GM12878 (cell line): ENCODE results near the gene HMGCL. TPM values are rescaled to one million over a fixed set of nuclear protein-coding genes. Genes with fewer than 3 reads are reported as not detected.
A peak's percentile ranks its signal among the peaks of the same experiment; 100 is the strongest.

Experiments used
- BCL3 ChIP-seq: IDR thresholded peaks from 2 replicates; pipeline ENCODE4 v1.6.1; 2011; ENCODE audit warnings: borderline replicate concordance, low read depth, mild to moderate bottlenecking, moderate library complexity, low read length; ENCODE audit not compliant: insufficient read depth, poor library complexity, severe bottlenecking
- CREB1 ChIP-seq: IDR thresholded peaks from 2 replicates; pipeline ENCODE4 v1.6.1; 2012; ENCODE audit warnings: low read depth, mild to moderate bottlenecking, inconsistent platforms
- CUX1 ChIP-seq: IDR thresholded peaks from 2 replicates; pipeline ENCODE4 v1.6.1; 2012; ENCODE audit warnings: improper control_type of control experiment, low read depth, low read length; ENCODE audit not compliant: insufficient replicate concordance
- ETV6 ChIP-seq, 2 experiments: fragments of 450-650 bp in 1 of 2; IDR thresholded peaks in 1 of 2; conservative IDR thresholded peaks in 1 of 2; 2 replicates each; pipeline ENCODE4 v1.6.1; 2014; ENCODE audit warnings: antibody characterized with exemption in 1 of 2, borderline replicate concordance in 1 of 2, low read depth in 1 of 2, mild to moderate bottlenecking in 1 of 2, moderate library complexity in 1 of 2
- MAX ChIP-seq: IDR thresholded peaks from 2 replicates; pipeline ENCODE4 v1.6.1; 2012; ENCODE audit warnings: low read depth, low read length, improper control_type of control experiment
- NR2C1 ChIP-seq: fragments of 450-650 bp; IDR thresholded peaks from 2 replicates; pipeline ENCODE4 v1.6.1; 2017; ENCODE audit warnings: antibody characterized with exemption, mild to moderate bottlenecking, moderate library complexity
- SIX5 ChIP-seq: IDR thresholded peaks from 2 replicates; pipeline ENCODE4 v1.6.1; 2011; ENCODE audit warnings: mild to moderate bottlenecking, low read depth, low read length, moderate library complexity; ENCODE audit not compliant: severe bottlenecking
- SPI1 ChIP-seq: IDR thresholded peaks from 2 replicates; pipeline ENCODE4 v1.6.1; 2011; ENCODE audit warnings: low read depth, mild to moderate bottlenecking, low read length, moderate library complexity, borderline replicate concordance; ENCODE audit not compliant: insufficient read depth
- TBL1XR1 ChIP-seq: IDR thresholded peaks from 2 replicates; pipeline ENCODE4 v1.6.1; 2012; ENCODE audit warnings: low read depth, low read length, improper control_type of control experiment
- TCF7 ChIP-seq: IDR thresholded peaks from 2 replicates; pipeline ENCODE4 v1.6.1; 2014; ENCODE audit warnings: antibody characterized with exemption, borderline replicate concordance
- YY1 ChIP-seq: IDR thresholded peaks from 2 replicates; pipeline ENCODE4 v1.6.1; 2011; ENCODE audit warnings: low read depth, mild to moderate bottlenecking, low read length
- ZBTB33 ChIP-seq: fragments of 450-650 bp; IDR thresholded peaks from 2 replicates; pipeline ENCODE4 v1.6.1; 2017; ENCODE audit warnings: mild to moderate bottlenecking
- ZNF384 ChIP-seq: IDR thresholded peaks from 2 replicates; pipeline ENCODE4 v1.6.1; 2012; ENCODE audit warnings: low read depth, mild to moderate bottlenecking, low read length, improper control_type of control experiment, borderline replicate concordance
- ZNF687 ChIP-seq: fragments of 450-650 bp; IDR thresholded peaks from 2 replicates; pipeline ENCODE4 v1.6.1; 2017; ENCODE audit warnings: mild to moderate bottlenecking, moderate library complexity
- polyA plus RNA-seq, 11 experiments: library from polyadenylated mRNA; depleted of rRNA in 4 of 11; unstranded in 6 of 11; stranded (reverse) in 5 of 11; fragments of >200 nt; fragmentation: Nextera tagmentation in 4 of 11; fragmentation: Illumina TruSeq in 1 of 11; extraction: Ambion mirVana in 4 of 11; extraction: Trizol in 1 of 11; gene quantifications; 1 replicate in 1 of 11; 2 replicates in 10 of 11; pipeline versions ENCODE4 v1.2.1 to v1.2.3, GENCODE V29; 2011 to 2016; ENCODE audit warnings: inconsistent platforms in 2 of 11, missing spikeins in 2 of 11, low read depth in 1 of 11
- total RNA-seq, 4 experiments: library from RNA; depleted of rRNA in 3 of 4; stranded (reverse); fragments of >200 nt in 3 of 4; fragmentation: Illumina TruSeq in 1 of 4; extraction: Trizol in 1 of 4; gene quantifications; 2 replicates each; pipeline versions ENCODE4 v1.2.1 to v1.2.3, GENCODE V29; 2013 to 2021

HMGCL gene
- total and polyA plus RNA-seq, 10 of the 15 experiments (the other 5 are each of a cell fraction or from before 2014, with no cell fraction given) = 29.4 to 127 (median 36.4) TPM

- 0 out of 2 replicates have a peak, but pooled peaks have one; percentile 2 for TF ChIP-seq SPI1
- TF ChIP-seq MAX = 0 out of 2 replicates have a peak, but pooled peaks have one; percentile 39
- peak; percentile 41 for TF ChIP-seq NR2C1
- TF ChIP-seq SIX5 = peak; percentile 61
- TF ChIP-seq YY1 = peak; percentile 98
- TF ChIP-seq ZBTB33 = no peak
- TF ChIP-seq CREB1 = peak; percentile 75
- no peak for TF ChIP-seq ZNF687
- TF ChIP-seq ZNF384 = no peak
- no peak for TF ChIP-seq CUX1
- peak in 1 of 2 experiments; percentile 83; a peak in 2 of 4 replicates for TF ChIP-seq ETV6 (conservative IDR thresholded peaks at IDR 0.05 in 1 of 2, IDR thresholded peaks at IDR 0.05 in 1 of 2; ENCODE audit: borderline replicate concordance in 1 of 2, low read depth in 1 of 2)
- TF ChIP-seq BCL3 = peak; percentile 54
- no peak for TF ChIP-seq TCF7
- TF ChIP-seq TBL1XR1 = 0 out of 2 replicates have a peak, but pooled peaks have one; percentile 62
Observed at GRCh38 chr1:23790696-23791515, 34.3 kb downstream of the HMGCL start, which contains the start of gene LYPLA2 (continued).
